ENCODE data around the gene BHLHA15. TPM values are rescaled to one million over a fixed set of nuclear protein-coding genes. Genes with fewer than 3 reads are reported as not detected.

The BHLHA15 gene
- total and polyA plus RNA-seq, 2 of the 8 experiments (the other 6 are each of a cell fraction or from before 2014, with no cell fraction given), result 1.1 to 2.7 TPM

- Histone ChIP-seq H3K79me2 (ENCODE audit: control insufficient read depth in 1 of 2, insufficient read depth in 2 of 2, low read length in 2 of 2) (no peaks in the 10 kb centered on the region), H2BK120ac (replicated peaks; ENCODE audit: low read depth, low read length) (no peak overlapping the region), H2BK12ac (ENCODE audit: low read depth, low read length) (no peak overlapping the region), H4K91ac (replicated peaks; ENCODE audit: insufficient read length, low read length) (no peak overlapping the region), H4K20me1 (replicated peaks in 1 of 2; ENCODE audit: control insufficient read depth in 1 of 2, insufficient read depth in 2 of 2, low read length in 2 of 2) (peaks cover 0 to 2% of the 10 kb centered on the region in 2 experiments), H2AFZ (ENCODE audit: low read length) (no peak overlapping the region), H3K18ac (ENCODE audit: extremely low read depth, low read length) (no peak overlapping the region; the same call in 1 of the 2 replicates), H3K79me1 (ENCODE audit: low read depth, low read length) (no peaks in the 10 kb centered on the region), H4K8ac (ENCODE audit: extremely low read depth, insufficient read depth, low read length) (no peak overlapping the region; the same call in 1 of the 2 replicates), H3K23me2 (ENCODE audit: low read depth, low read length) (no peaks in the 10 kb centered on the region), H3K14ac (ENCODE audit: insufficient read length) (no peak overlapping the region), H4K5ac (ENCODE audit: insufficient read length, low read depth, low read length) (no peak overlapping the region), H3K4me2 (ENCODE audit: insufficient read depth in 1 of 2, low read depth in 2 of 2, low read length in 2 of 2) (no peak overlapping the region), H3K4me1 (replicated peaks in 1 of 4; ENCODE audit: control insufficient read depth in 3 of 4, insufficient read depth in 4 of 4, low read length in 3 of 4) (no peaks in the 10 kb centered on the region; a peak in 1 of 7 replicates), H2BK5ac (ENCODE audit: low read depth, low read length) (no peak overlapping the region), H2AK5ac (ENCODE audit: low read depth, low read length) (no peak overlapping the region), H3K9me3 (ENCODE audit: insufficient read depth in 2 of 2, low read depth in 1 of 2, low read length in 1 of 2) (no peaks in the 10 kb centered on the region), H3K56ac (replicated peaks; ENCODE audit: insufficient read length, low read depth, low read length) (no peak overlapping the region), H3K27ac (ENCODE audit: low read depth, low read length) (no peak overlapping the region), H2BK20ac (ENCODE audit: low read length) (no peak overlapping the region), H3K4me3 (ENCODE audit: extremely low read depth in 1 of 4, insufficient read depth in 2 of 4, low read depth in 3 of 4, low read length in 4 of 4) (no peak overlapping the region), H3K23ac (ENCODE audit: insufficient read length) (no peak overlapping the region), H3K9ac (replicated peaks in 1 of 4; ENCODE audit: extremely low read depth in 1 of 4, low read depth in 3 of 4, low read length in 3 of 4) (no peak overlapping the region), H3K4ac (replicated peaks; ENCODE audit: insufficient read length, low read depth, low read length) (no peak overlapping the region), H3K36me3 (ENCODE audit: control insufficient read depth in 2 of 4, insufficient read depth in 4 of 4, low read length in 3 of 4) (no peaks in the 10 kb centered on the region), H2BK15ac (ENCODE audit: low read length) (no peak overlapping the region), H3K27me3 (replicated peaks in 1 of 4; ENCODE audit: control insufficient read depth in 3 of 4, extremely low read depth in 1 of 4, insufficient read depth in 3 of 4, low read length in 3 of 4) (no peaks in the 10 kb centered on the region)
- 89% methylated on average over 33 of the region's 34 CpGs; no CpG with 5 or more reads in 1 of the 2 experiments for WGBS, 2 experiments (ENCODE audit: extremely low coverage in 1 of 2, insufficient coverage in 1 of 2, insufficient read length in 1 of 2, insufficient replicate concordance in 2 of 2, low coverage in 1 of 2, low lambda C conversion rate in 2 of 2, missing lambda C conversion rate in 1 of 2)
- ChIA-PET POLR2A (ENCODE audit: partially characterized antibody) (interaction anchor here (0.5 to 1.5 kb wide), 3 partner anchors 12 to 302 kb away, joined by 3 read pairs; no protein-coding TSS in a partner anchor), CTCF (ENCODE audit: partially characterized antibody) (interaction anchor here (2.1 kb wide), 1 partner anchor 201 kb away, joined by 4 read pairs; no protein-coding TSS in a partner anchor)
- DNase-seq (ENCODE audit: low read depth in 1 of 2, low spot score in 2 of 2) (no peak), FAIRE-seq (no peak)
- TF ChIP-seq E2F6 (IDR thresholded peaks at IDR 0.05) (no peak), MAX (IDR thresholded peaks at IDR 0.05) (no peak), TAF7 (optimal IDR thresholded peaks at IDR 0.05; ENCODE audit: borderline replicate concordance, low read depth, low read length) (no peak), CHD2 (IDR thresholded peaks at IDR 0.05; ENCODE audit: low read length) (no peak), CHD1 (IDR thresholded peaks at IDR 0.05; ENCODE audit: low read depth, low read length) (no peak), EGR1 (IDR thresholded peaks at IDR 0.05; ENCODE audit: borderline replicate concordance, low read depth, low read length) (no peak), JUN (IDR thresholded peaks at IDR 0.05; ENCODE audit: low read depth, low read length) (no peak), NRF1 (IDR thresholded peaks at IDR 0.05; ENCODE audit: low read depth, low read length) (no peak), BCL11A (IDR thresholded peaks at IDR 0.05; ENCODE audit: low read depth in 2 of 2, low read length in 2 of 2) (no peak), BACH1 (IDR thresholded peaks at IDR 0.05; ENCODE audit: low read length) (no peak), SP2 (IDR thresholded peaks at IDR 0.05; ENCODE audit: low read length) (no peak)
These were observed 10.6 kb downstream of the BHLHA15 start for GRCh38 chr7:98221611-98222532.

Data from H1 (cell line).